ENCODE measurements around the gene TYK2. TPM values are rescaled to one million over a fixed set of nuclear protein-coding genes. Genes with fewer than 3 reads are reported as not detected.
"Not testable (repeated sequence)": the region's sequence is repeated elsewhere in the genome, so short reads cannot be mapped to it uniquely, and the experiment has no call there.

Gene TYK2
- total and polyA plus RNA-seq, 9 donors: 55.4 to 118 (median 78.9) TPM

DNA sequence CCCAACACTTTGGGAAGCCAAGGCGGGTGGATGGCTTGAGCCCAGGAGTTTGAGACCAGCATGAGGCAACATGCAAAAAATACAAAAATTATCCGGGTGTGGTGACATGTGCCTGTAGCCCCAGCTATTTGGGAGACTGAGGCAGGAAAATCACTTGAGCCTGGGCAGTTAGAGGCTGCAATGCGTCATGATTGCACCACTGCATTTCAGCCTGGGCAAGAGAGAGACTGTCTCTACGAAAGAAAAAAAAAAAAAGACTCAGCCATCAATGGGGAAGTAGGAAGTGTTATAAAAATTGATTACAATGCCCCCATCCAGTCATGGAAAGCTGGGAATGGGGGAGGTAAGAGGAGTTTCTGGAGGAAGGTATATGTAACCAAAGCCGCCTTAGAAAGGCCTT, 5.4 kb downstream of the TYK2 start:
- peaks cover 5% of the 10 kb centered on the region for H3K4me1 ChIP-seq (ENCODE audit: insufficient read depth)
- H3K27me3 ChIP-seq: no peaks in the 10 kb centered on the region
- TF ChIP-seq POLR2A (IDR thresholded peaks at IDR 0.05) (no peak), EP300 (IDR thresholded peaks at IDR 0.05) (no peak), CTCF (IDR thresholded peaks at IDR 0.05) (no peak)
- H3K27ac ChIP-seq: no peak overlapping the region
- intact Hi-C loops (cut with DNase I): no loop called here
- H3K36me3 ChIP-seq: no peaks in the 10 kb centered on the region
- no peaks in the 10 kb centered on the region for H3K9me3 ChIP-seq
- no peak for DNase-seq
- H3K4me3 ChIP-seq: no peak overlapping the region
- 88 to 90% (median 90%) methylated on average over 5 of the region's 5 CpGs for WGBS, 3 donors

DNA sequence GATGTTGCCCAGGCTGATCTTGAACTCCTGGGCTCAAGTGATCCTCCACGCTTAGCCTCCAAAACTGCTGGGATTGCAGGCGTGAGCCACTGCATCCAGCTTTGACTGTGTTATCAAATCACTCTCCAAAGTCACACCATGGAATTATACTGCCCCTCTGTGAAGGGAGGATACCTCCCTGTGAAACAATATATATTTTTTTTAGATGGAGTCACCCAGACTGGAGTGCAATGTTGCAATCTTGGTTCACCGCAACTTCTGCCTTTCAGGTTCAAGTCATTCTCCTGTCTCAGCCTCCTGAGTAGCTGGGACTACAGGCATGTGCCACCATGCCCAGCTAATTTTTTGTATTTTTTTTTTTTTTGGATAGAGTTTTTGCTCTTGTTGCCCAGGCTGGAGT, 7.7 kb downstream of the TYK2 start:
- 92 to 100% (median 94%) methylated on average over 3 of the region's 3 CpGs for WGBS, 3 donors
- Histone ChIP-seq H3K4me3 (no peak overlapping the region), H3K27me3 (no peaks in the 10 kb centered on the region), H3K9me3 (no peaks in the 10 kb centered on the region), H3K36me3 (no peaks in the 10 kb centered on the region), H3K27ac (no peak overlapping the region), H3K4me1 (ENCODE audit: insufficient read depth) (no peaks in the 10 kb centered on the region)
- TF ChIP-seq CTCF (IDR thresholded peaks at IDR 0.05): no peak
- no peak for TF ChIP-seq POLR2A (IDR thresholded peaks at IDR 0.05)
- no peak for TF ChIP-seq EP300 (IDR thresholded peaks at IDR 0.05)
- no peak for DNase-seq
- intact Hi-C loops (cut with DNase I): no loop called here

DNA sequence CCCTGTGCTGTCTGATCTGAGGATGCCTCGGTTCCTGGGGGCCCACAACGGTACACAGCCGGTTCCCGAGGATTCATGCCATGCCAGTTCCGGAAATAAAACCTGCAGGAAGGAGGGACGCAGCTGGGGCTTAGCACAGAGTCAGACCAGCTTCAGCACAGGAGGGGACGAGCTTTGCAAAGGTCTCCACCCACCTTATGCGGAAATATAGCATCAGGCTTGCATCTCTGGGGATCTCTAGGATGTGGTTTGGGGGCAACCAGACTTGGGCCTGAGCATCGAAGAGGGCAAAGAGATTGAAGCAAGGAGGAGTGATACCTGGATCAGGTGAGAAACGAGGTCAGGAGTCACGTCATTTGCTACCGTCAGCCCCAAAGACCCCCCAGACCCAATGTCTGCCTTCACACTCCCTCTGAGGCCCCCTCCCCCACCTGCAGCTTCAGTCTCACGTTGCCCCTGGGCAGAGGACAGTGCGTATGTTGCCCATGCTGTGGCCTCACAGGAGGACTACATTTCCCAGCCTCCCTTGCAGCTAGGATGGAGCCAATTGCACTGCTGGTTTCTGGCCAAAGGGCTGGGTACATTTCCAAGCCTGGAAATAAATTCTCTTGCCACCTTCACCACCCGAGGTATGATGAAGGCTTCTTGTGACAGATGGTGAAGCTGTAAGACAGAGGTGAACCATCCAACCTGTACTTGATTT, 12.1 kb downstream of the TYK2 start:
- TF ChIP-seq EP300 (IDR thresholded peaks at IDR 0.05) (no peak), CTCF (IDR thresholded peaks at IDR 0.05) (no peak), POLR2A (IDR thresholded peaks at IDR 0.05) (no peak)
- 90 to 96% (median 93%) methylated on average over 15 of the region's 15 CpGs for WGBS, 3 donors
- Histone ChIP-seq H3K4me3 (no peak overlapping the region), H3K27me3 (no peaks in the 10 kb centered on the region), H3K27ac (no peak overlapping the region), H3K4me1 (ENCODE audit: insufficient read depth) (no peaks in the 10 kb centered on the region), H3K36me3 (no peaks in the 10 kb centered on the region), H3K9me3 (no peaks in the 10 kb centered on the region)
- DNase-seq: no peak
- intact Hi-C loops (cut with DNase I): no loop called here

DNA sequence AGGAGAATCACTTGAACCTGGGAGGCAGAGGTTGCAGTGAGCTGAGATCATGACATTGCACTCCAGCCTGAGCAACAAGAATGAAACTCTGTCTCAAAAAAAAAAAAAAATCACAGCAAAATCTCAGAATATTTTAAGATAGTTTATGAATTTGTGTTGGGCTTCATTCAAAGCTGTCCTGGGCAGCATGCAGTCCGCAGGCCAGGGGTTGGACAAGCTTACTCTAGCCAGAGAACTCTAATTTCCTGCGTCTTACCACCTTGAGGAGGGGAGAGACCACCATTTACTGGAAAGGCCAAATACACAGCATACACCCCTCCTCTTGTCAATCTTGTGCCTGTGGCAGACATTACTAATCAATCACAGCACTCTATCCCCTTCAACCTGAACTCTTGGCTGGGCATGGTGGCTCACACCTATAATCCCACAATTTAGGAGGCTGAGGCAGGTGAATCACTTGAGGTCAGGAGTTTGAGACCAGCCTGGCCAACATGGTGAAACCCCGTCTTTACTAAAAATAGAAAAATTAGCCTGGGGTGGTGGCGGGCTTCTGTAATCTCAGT, 13.3 kb downstream of the TYK2 start:
- H3K27me3 ChIP-seq; intact Hi-C loops (cut with DNase I); H3K9me3 ChIP-seq; DNase-seq; H3K4me3 ChIP-seq; H3K36me3 ChIP-seq; H3K27ac ChIP-seq; H3K4me1 ChIP-seq (ENCODE audit: insufficient read depth): not testable (repeated sequence)
- 91 to 96% (median 96%) methylated on average over 4 of the region's 4 CpGs for WGBS, 3 donors

- Histone ChIP-seq H3K36me3 (no peaks in the 10 kb centered on the region), H3K27ac (no peak overlapping the region), H3K9me3 (no peaks in the 10 kb centered on the region), H3K4me3 (no peak overlapping the region), H3K4me1 (ENCODE audit: insufficient read depth) (no peaks in the 10 kb centered on the region), H3K27me3 (no peaks in the 10 kb centered on the region)
- WGBS, 3 donors: 94 to 96% (median 95%) methylated on average over 23 of the region's 23 CpGs
- DNase-seq: no peak
- TF ChIP-seq POLR2A (IDR thresholded peaks at IDR 0.05): no peak
- no peak for TF ChIP-seq CTCF (IDR thresholded peaks at IDR 0.05)
- intact Hi-C loops (cut with DNase I): no loop called here
These were observed 14.9 kb downstream of the TYK2 start for GRCh38 chr19:10365518-10365917.

Measured in ovary (tissue), 9 donors.